Activated naive CD8-positive, alpha-beta T cell treated with anti-CD3 and anti-CD28 coated beads, Interleukin-2, amount 10 ng/mL, durations not matched to agents 7 days and 5 days (primary cell): ENCODE results near the gene CASKIN2. TPM values are rescaled to one million over a fixed set of nuclear protein-coding genes. Genes with fewer than 3 reads are reported as not detected.
"Not testable (repeated sequence)": the region's sequence is repeated elsewhere in the genome, so short reads cannot be mapped to it uniquely, and the experiment has no call there.

Experiments
- ATAC-seq: fragments of 150-1000 bp; cut with Tn5 transposase; one replicate; pipeline ENCODE4 v1.10.0; 2021; ENCODE audit warnings: low read depth, moderate library complexity
- POLR2A ChIA-PET: fragments of 350-600 bp; sonication (Branson Sonifier 250); formaldehyde crosslinking; loops from one replicate; lab custom pipeline; 2021; ENCODE audit warnings: antibody characterized with exemption; lab: Charles Lee
- DNase-seq: peaks from one replicate; pipeline ENCODE4 v3.0.0; 2021
- H3K27ac Mint-ChIP-seq: one replicate; pipeline ENCODE4 v1.8.0; 2022; ENCODE audit warnings: mild to moderate bottlenecking, mixed read lengths
- H3K27me3 Mint-ChIP-seq: one replicate; pipeline ENCODE4 v1.8.0; 2022; ENCODE audit warnings: mild to moderate bottlenecking, moderate library complexity, mixed read lengths
- H3K36me3 Mint-ChIP-seq: one replicate; pipeline ENCODE4 v1.8.0; 2021; ENCODE audit warnings: mild to moderate bottlenecking, mixed read lengths
- H3K4me1 Mint-ChIP-seq: one replicate; pipeline ENCODE4 v1.8.0; 2021; ENCODE audit warnings: mixed read lengths
- H3K4me3 Mint-ChIP-seq: one replicate; pipeline ENCODE4 v1.8.0; 2022; ENCODE audit warnings: mild to moderate bottlenecking, moderate library complexity, mixed read lengths
- H3K9me3 Mint-ChIP-seq: one replicate; pipeline ENCODE4 v1.8.0; 2021; ENCODE audit warnings: mixed read lengths
- total RNA-seq, 2 experiments: library from RNA; stranded (reverse); gene quantifications; one replicate each; pipeline ENCODE4 v1.2.3, GENCODE V29; 2021

The CASKIN2 gene
- total RNA-seq, 2 experiments from 2014 or later = 0.72 to 2.3 TPM

DNA sequence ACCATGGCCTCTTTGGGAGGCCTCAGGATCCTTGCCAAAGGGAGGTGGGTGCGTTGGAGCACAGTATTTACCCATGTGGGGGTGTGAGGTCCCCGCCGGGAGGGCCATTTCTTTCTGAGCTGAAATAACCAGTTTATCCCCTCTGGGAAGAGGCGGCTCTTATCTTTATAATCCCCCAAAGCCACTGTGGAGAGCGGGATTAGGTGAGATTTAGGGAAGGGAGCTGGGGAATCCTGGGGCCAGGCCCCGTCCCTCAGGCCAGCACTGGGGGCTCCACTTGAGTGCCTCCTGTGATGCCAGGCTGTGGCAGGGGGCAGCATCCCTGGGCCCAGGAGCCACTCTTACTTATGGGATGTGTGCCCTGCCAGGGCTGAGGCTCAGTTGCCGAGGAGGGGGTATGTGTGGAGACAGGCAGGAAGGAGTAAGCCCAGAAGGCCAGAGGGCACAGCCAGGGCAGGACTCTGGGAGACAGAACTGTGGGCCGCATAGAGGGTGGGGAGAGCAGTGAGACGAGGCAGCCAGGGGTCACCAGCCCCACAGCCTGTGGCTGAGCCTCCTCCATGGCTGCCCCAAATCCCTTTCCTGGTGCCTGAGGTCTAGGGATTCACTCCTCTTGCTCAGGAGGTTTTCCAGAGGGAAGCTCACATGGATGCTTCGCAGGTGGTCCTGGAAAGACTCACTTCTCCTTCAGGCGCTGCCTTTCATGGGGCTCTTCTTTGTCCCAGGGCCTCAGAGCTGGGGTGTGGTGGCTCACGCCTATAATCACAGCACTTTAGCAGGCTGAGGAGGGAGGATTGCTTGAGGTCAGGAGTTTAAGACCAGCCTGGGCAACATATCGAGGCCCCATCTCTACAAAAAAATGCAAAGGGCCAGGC is 33.9 kb downstream of the CASKIN2 start:
- no peak for ATAC-seq
- no peak for DNase-seq
- no peaks in the 10 kb centered on the region for H3K27me3 Mint-ChIP-seq
- peaks cover 7% of the 10 kb centered on the region for H3K36me3 Mint-ChIP-seq
- H3K9me3 Mint-ChIP-seq = no peaks in the 10 kb centered on the region
- no peak overlapping the region for H3K4me3 Mint-ChIP-seq
- H3K27ac Mint-ChIP-seq = no peak overlapping the region
- H3K4me1 Mint-ChIP-seq = peaks cover 3% of the 10 kb centered on the region
- POLR2A ChIA-PET = interaction anchor here (0.7 kb wide), 1 partner anchor 623 kb away, joined by 4 read pairs; no protein-coding TSS in a partner anchor

DNA sequence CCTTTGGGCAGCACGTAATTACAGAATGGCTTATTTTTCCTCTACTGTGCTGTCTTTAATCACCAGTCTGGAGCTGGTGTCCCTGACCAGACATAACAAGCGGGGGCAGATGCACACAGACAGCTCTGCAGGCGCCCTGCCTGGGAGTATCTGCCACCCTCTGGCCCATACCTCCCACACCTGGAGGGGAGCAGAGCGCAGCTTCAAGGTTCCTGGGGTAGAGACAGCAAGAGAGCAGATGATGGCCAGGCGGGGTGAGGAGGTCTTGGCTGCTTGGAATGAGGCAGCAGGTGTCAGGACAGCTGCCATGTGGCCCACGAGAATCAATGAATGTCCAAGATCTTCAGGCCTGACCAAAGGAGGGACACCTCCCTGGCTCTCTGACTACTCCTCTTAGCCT is 35.1 kb downstream of the CASKIN2 start:
- Mint-ChIP-seq H3K9me3 (no peaks in the 10 kb centered on the region), H3K27me3 (no peaks in the 10 kb centered on the region), H3K36me3 (peaks cover 4% of the 10 kb centered on the region), H3K4me1 (peaks cover 2% of the 10 kb centered on the region), H3K4me3 (no peak overlapping the region), H3K27ac (no peak overlapping the region)
- no peak for ATAC-seq
- POLR2A ChIA-PET = no interaction called here
- no peak for DNase-seq

DNA sequence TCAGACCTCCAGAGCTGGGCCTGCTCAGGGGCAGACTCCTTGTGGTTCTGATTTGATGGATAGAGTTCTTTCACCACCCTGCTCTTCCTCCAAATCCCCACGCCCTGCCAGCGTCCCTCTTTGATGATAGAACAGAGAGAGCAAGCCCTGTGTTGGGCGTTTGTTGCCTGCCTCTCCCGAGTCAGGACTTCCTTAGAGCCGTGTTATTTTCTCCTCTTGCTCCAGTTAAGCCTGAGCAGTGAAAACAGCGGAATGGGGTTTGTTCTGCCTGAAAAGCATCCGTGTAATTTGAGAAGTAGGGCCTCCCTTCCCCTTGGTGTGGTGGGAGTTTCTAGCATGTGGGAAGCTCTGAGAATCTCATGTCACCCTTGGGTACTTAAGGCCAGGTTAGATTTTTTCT is 36.8 kb downstream of the CASKIN2 start:
- H3K9me3 Mint-ChIP-seq = no peaks in the 10 kb centered on the region
- peaks cover 1% of the 10 kb centered on the region for H3K36me3 Mint-ChIP-seq

DNA sequence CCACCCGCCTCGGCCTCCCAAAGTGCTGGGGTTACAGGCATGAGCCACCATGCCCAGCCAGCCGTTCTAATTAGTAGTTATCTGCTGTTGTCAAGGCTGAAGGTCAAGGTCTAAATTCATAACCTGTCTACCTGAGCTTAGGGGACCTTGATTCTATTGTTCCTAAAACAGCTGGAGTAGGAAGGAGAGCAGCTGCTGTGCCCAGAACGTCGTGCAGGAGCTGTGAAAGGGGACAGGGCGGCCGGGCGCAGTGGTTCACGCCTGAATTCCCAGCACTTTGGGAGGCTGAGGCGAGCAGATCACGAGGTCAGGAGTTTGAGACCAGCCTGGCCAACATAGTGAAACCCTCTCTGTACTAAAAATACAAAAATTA is 37.9 kb downstream of the CASKIN2 start:
- H3K4me3 Mint-ChIP-seq, POLR2A ChIA-PET, H3K9me3 Mint-ChIP-seq, H3K27me3 Mint-ChIP-seq, H3K4me1 Mint-ChIP-seq, DNase-seq, H3K36me3 Mint-ChIP-seq, ATAC-seq, H3K27ac Mint-ChIP-seq: not testable (repeated sequence)

More for the DNA sequence above, 36.8 kb downstream of the CASKIN2 start:
- no peaks in the 10 kb centered on the region for H3K27me3 Mint-ChIP-seq
- ATAC-seq (no peak), DNase-seq (no peak)
- H3K4me3 Mint-ChIP-seq = no peak overlapping the region
- H3K4me1 Mint-ChIP-seq = no peaks in the 10 kb centered on the region
- H3K27ac Mint-ChIP-seq = no peak overlapping the region
- POLR2A ChIA-PET = interaction anchor here (0.7 kb wide), 1 partner anchor 113 kb away, joined by 3 read pairs; no protein-coding TSS in a partner anchor

DNA sequence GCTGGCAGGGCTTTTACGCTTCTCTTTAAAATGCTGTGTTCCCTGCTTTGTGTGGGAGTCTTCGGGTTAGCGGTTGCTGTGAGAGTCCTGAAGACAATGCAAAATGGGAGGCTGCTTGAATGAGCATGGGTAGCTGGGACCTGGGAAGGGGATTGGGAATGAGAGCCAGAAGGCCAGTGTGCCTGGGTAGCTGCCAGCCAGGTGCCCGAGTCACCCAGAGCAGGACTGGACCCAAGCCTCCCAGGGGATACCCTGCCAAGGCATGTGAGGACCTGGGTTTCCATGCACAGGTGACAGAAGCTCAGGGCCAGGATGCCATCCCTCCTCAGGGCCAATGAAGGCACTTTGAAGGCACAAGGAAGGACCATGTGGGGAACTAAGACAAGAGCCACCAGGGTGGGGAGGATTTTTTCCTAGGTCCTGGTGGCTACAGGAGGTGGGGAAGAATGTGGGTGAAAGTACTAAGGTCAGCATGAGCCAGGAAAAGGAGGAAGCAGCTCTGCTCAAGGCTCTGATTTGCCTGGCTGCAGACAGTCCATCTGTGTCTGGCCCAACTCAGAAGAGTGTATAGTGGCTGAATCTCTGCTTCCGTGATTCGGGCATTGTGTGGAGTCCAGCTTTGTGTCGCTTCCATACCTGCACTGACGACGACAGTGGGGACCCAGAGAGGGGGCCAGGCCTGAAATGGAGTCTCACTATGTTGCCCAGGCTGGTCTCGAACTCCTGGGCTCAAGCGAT is 38.4 kb downstream of the CASKIN2 start:
- no peak for DNase-seq
- no peak for ATAC-seq
- H3K27ac Mint-ChIP-seq = no peak overlapping the region
- no peaks in the 10 kb centered on the region for H3K27me3 Mint-ChIP-seq
- no peaks in the 10 kb centered on the region for H3K9me3 Mint-ChIP-seq
- H3K4me3 Mint-ChIP-seq = no peak overlapping the region
- H3K4me1 Mint-ChIP-seq = no peaks in the 10 kb centered on the region
- POLR2A ChIA-PET = interaction anchor here (0.7 to 1.1 kb wide), 2 partner anchors 9 to 15 kb away, joined by 3 to 5 read pairs; no protein-coding TSS in a partner anchor
- peaks cover 10% of the 10 kb centered on the region for H3K36me3 Mint-ChIP-seq

DNA sequence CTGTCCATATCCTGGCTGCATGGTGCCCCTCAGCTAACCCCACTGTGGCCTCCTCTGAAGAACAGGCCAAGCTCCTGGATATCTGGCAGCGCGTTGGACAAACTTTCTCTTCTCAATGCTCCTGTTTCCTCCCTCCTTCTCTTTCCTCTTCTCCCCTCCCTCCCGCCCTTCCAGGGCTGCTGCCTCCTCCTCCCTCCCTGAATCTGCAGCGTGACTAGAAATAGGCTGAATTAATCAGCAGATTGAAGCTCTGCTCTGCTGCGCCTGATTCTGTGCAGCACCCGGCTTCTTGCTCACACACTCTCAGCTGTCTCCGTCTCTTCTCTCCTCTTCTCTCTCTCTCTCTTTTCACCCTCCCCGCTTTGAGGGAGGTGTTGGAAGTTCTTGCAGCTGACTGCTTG is 39.1 kb downstream of the CASKIN2 start:
- POLR2A ChIA-PET = interaction anchor here (0.7 to 1.1 kb wide), 2 partner anchors 9 to 14 kb away, joined by 3 to 5 read pairs; no protein-coding TSS in a partner anchor
- Mint-ChIP-seq H3K36me3 (peaks cover 10% of the 10 kb centered on the region), H3K4me1 (no peaks in the 10 kb centered on the region), H3K9me3 (no peaks in the 10 kb centered on the region), H3K27me3 (no peaks in the 10 kb centered on the region), H3K27ac (no peak overlapping the region), H3K4me3 (no peak overlapping the region)
- ATAC-seq = no peak
- DNase-seq = no peak

DNA sequence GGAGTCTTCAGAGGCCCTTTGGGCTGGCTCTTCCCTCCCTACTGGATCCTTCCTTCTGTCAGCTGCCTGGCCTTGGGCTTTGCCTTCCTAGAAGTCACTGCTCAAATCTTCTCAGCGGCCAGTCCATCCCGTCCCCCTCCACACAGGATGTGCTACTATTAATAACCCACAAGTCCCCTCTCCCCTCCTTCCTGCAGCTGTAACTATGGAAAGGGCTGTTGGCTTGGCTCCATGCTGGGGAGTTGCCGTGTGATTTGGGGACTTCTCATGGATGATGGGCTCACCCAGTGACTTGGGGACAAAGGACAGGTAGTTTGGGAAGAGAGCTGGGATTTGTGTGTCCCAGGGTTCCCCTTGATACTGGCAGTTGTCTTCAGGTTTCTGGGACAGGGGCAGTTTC is 39.5 kb downstream of the CASKIN2 start:
- H3K27ac Mint-ChIP-seq = no peak overlapping the region
- no peaks in the 10 kb centered on the region for H3K4me1 Mint-ChIP-seq
- H3K9me3 Mint-ChIP-seq = no peaks in the 10 kb centered on the region
- ATAC-seq (no peak), DNase-seq (no peak)
- POLR2A ChIA-PET = interaction anchor here (1.1 to 1.6 kb wide), 2 partner anchors 14 to 20 kb away, joined by 4 to 5 read pairs; partner anchors contain the start of gene TMEM94
- H3K27me3 Mint-ChIP-seq = no peaks in the 10 kb centered on the region
- peaks cover 10% of the 10 kb centered on the region for H3K36me3 Mint-ChIP-seq
- no peak overlapping the region for H3K4me3 Mint-ChIP-seq

DNA sequence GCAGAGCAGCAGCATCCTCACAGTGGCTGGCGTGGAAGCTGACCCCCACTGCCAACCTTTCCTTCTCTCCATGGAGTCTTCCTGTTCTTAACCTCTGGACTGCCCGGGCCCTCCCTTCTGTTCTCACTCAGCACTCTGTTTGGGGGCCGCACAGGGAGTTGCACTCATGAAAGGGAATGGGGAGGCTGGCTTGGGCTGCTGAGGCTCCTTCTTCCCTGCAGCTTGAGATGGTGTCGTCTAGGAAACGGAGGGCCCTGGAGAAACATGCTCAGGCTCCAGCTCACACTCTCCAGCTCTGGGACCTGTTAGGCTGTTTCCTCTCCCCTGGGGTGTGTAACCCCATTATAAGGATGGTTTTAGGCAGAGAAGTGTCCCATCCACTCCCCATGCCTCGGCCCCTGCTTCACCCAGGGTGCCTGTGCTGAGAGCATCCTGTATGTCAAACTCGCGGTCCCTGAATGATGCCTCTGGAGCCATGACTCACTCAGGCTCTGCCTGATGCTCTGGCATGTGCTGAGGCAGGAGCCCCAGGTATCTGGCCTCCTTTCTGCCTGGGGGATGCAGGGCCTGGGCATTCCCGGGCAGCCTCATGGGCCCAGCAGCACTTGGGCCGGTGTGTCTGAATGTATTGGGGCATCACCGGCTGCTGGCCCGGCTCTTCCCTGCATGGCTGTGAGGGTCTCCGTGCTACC is 40.0 kb downstream of the CASKIN2 start:
- DNase-seq = no peak
- Mint-ChIP-seq H3K9me3 (no peaks in the 10 kb centered on the region), H3K27me3 (no peaks in the 10 kb centered on the region), H3K4me3 (no peak overlapping the region), H3K36me3 (peaks cover 10% of the 10 kb centered on the region), H3K4me1 (no peaks in the 10 kb centered on the region), H3K27ac (no peak overlapping the region)
- ATAC-seq = no peak
- POLR2A ChIA-PET = interaction anchor here (1.6 kb wide), 1 partner anchor 19 kb away, joined by 4 read pairs; the partner anchor contains the start of gene TMEM94

DNA sequence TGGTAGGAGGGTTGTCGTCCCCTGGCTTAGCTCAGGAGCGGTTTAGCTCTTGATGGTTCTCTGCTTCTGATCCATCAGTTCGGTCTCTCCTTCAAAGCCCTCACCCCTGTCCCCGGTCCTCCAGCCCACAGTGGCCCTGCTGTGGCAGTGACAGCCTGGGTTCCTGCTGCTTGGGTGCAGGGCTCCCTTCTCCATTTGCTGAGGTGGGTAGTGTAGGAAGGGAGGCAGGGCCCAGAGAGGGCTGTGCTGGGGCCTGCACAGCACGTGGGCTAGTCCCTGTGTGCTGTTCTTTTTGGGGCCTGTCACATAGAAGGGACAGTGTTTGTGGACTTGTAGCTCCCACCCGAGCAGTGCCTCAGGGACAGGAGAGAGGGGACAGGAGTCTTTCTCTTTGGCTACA is 40.6 kb downstream of the CASKIN2 start:
- DNase-seq (no peak), ATAC-seq (no peak)
- H3K27me3 Mint-ChIP-seq = no peaks in the 10 kb centered on the region
- POLR2A ChIA-PET = interaction anchor here (1.6 kb wide), 1 partner anchor 19 kb away, joined by 4 read pairs; the partner anchor contains the start of gene TMEM94
- H3K27ac Mint-ChIP-seq = no peak overlapping the region
- H3K9me3 Mint-ChIP-seq = no peaks in the 10 kb centered on the region
- no peak overlapping the region for H3K4me3 Mint-ChIP-seq
- H3K36me3 Mint-ChIP-seq = peaks cover 10% of the 10 kb centered on the region
- H3K4me1 Mint-ChIP-seq = no peaks in the 10 kb centered on the region

DNA sequence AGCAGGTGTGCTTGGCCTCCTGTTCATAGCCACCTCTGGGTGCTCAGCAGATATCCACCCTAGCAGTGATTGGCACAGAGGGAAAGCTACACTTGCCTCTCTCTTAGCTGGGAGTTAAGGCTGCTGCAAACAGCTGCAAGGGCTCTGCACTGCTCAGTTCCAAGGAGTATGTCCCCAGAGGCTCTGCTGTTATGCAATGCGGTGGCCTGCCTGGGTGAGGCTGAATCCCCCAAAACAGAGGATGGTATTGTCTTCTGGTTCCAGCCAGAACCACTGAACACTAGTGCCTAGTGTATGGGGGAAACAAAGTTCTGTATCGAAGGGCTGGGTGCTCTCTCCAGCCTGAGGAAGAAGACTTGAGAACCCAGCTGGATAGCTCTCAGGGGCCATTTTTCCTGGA is 42.1 kb downstream of the CASKIN2 start:
- no peak overlapping the region for H3K4me3 Mint-ChIP-seq
- no peaks in the 10 kb centered on the region for H3K4me1 Mint-ChIP-seq
- no peaks in the 10 kb centered on the region for H3K9me3 Mint-ChIP-seq
- H3K36me3 Mint-ChIP-seq = peaks cover 10% of the 10 kb centered on the region
- H3K27ac Mint-ChIP-seq = no peak overlapping the region
- DNase-seq (no peak), ATAC-seq (no peak)
- POLR2A ChIA-PET = no interaction called here
- no peaks in the 10 kb centered on the region for H3K27me3 Mint-ChIP-seq

DNA sequence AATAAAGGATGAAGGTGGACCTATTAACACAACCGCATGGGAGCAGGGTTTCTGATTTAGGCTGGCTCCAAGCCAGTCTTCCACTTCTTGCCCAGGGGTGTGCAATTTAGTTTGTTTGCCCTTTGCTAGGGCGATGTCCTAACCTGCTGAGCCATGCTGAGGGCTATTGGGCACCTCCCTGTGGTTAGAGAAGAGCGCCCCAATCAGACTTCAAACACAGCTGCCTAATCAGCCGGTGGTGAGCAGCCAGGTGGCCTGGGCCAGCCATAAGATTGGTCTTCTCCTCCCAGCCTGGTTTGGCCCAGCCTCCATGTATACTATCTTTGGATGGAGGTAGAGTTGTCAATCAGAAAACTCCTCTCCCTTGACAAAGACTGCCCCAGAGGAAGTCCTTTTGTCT is 43.2 kb downstream of the CASKIN2 start:
- DNase-seq = no peak
- H3K27me3 Mint-ChIP-seq = no peaks in the 10 kb centered on the region
- peaks cover 12% of the 10 kb centered on the region for H3K36me3 Mint-ChIP-seq
- no peaks in the 10 kb centered on the region for H3K4me1 Mint-ChIP-seq
- no peak overlapping the region for H3K27ac Mint-ChIP-seq
- POLR2A ChIA-PET = no interaction called here
- ATAC-seq = no peak
- H3K9me3 Mint-ChIP-seq = no peaks in the 10 kb centered on the region
- H3K4me3 Mint-ChIP-seq = no peak overlapping the region

DNA sequence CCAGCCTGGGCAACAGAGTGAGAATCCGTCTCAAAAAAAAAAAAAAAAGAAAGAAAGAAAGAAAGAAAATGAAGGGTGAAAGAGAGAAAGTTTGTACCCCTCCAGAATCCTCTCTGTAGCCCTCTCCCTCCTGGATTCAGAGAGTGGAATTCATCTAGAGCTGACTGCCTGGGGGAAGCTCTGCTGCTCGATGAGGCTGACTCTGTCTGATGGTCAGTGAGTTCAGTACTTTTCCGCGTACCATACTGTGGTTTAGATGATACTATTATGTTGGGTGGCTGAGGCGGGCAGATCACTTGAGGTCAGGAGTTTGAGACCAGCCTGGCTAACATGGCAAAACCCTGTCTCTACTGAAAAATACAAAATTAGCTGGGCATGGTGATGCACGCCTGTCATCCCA is 44.1 kb downstream of the CASKIN2 start:
- Mint-ChIP-seq H3K4me1 (no peaks in the 10 kb centered on the region), H3K27me3 (no peaks in the 10 kb centered on the region), H3K27ac (no peak overlapping the region), H3K9me3 (no peaks in the 10 kb centered on the region), H3K4me3 (no peak overlapping the region), H3K36me3 (peaks cover 11% of the 10 kb centered on the region)
- ATAC-seq (no peak), DNase-seq (no peak)
- POLR2A ChIA-PET = no interaction called here
